Calu3 (cell line): ENCODE results near the gene COASY. TPM values are rescaled to one million over a fixed set of nuclear protein-coding genes. Genes with fewer than 3 reads are reported as not detected.

Experiments
- BruUV-seq: library from RNA; stranded (reverse); fragments of 400-500 nt; replicated peaks from 2 replicates; lab custom pipeline; 2021; lab: Mats Ljungman, UMichigan
- CTCF ChIA-PET: fragments of 300-600 bp; sonication (Branson Sonifier 250); formaldehyde crosslinking; loops from one replicate; lab custom pipeline; 2022; ENCODE audit warnings: antibody characterized with exemption; lab: Charles Lee
- DNase-seq: peaks from one replicate; pipeline ENCODE4 v3.0.0; 2022
- H3K27ac Mint-ChIP-seq: one replicate; pipeline ENCODE4 v1.8.0; 2022; ENCODE audit warnings: mixed read lengths; ENCODE audit not compliant: unreplicated experiment
- H3K27me3 Mint-ChIP-seq: one replicate; pipeline ENCODE4 v1.8.0; 2022; ENCODE audit warnings: mixed read lengths; ENCODE audit not compliant: unreplicated experiment
- H3K36me3 Mint-ChIP-seq: one replicate; pipeline ENCODE4 v1.8.0; 2022; ENCODE audit warnings: mild to moderate bottlenecking, moderate library complexity, mixed read lengths; ENCODE audit not compliant: insufficient read depth, unreplicated experiment
- H3K4me1 Mint-ChIP-seq: one replicate; pipeline ENCODE4 v1.8.0; 2022; ENCODE audit warnings: mild to moderate bottlenecking, low read depth, mixed read lengths; ENCODE audit not compliant: unreplicated experiment
- H3K4me3 Mint-ChIP-seq: one replicate; pipeline ENCODE4 v1.8.0; 2022; ENCODE audit warnings: mild to moderate bottlenecking, low read depth, moderate library complexity, mixed read lengths; ENCODE audit not compliant: unreplicated experiment
- H3K9me3 Mint-ChIP-seq: one replicate; pipeline ENCODE4 v1.8.0; 2022; ENCODE audit warnings: low read depth, mixed read lengths; ENCODE audit not compliant: unreplicated experiment
- intact Hi-C: fragments of 100-400 bp; cut with micrococcal nuclease; formaldehyde crosslinking; loops from one replicate; pipeline ENCODE4 v1.10.0; 2022; ENCODE audit not compliant: unreplicated experiment
- total RNA-seq: library from RNA; stranded (reverse); gene quantifications from 2 replicates; pipeline ENCODE4 v1.2.3, GENCODE V29; 2022
- TF ChIP-seq, protein P1 (sequence below): fragments of 200-600 bp; IDR thresholded peaks from one replicate; pipeline ENCODE4 v1.8.0; 2022; ENCODE audit warnings: antibody characterized with exemption; ENCODE audit not compliant: unreplicated experiment

Gene COASY
- total RNA-seq, 1 experiment from 2014 or later, result 163 TPM

DNA sequence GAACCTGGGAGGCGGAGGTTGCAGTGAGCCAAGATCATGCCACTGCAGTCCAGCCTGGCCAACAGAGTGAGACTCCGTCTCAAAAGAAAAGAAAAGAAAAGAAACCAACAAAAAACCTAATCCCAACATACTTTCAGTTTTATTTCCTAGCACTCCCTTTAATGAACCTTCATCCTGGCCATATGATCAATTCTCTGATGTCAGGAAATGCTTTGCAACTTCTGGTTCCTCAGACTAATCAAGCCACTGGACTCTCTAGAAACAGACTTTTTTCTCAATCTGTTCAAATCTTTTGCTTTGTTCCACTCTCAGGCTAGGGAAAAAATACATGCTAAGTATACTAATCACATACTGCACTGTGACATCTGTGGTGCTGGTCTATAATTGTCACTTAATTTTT is 28.9 kb downstream of the COASY start:
- H3K9me3 Mint-ChIP-seq, result no peaks in the 10 kb centered on the region
- no peaks in the 10 kb centered on the region for H3K4me1 Mint-ChIP-seq
- DNase-seq, result no peak
- CTCF ChIA-PET, result interaction anchor here (0.6 to 0.7 kb wide), 2 partner anchors 56 to 149 kb away, joined by 3 to 5 read pairs; no protein-coding TSS in a partner anchor
- H3K4me3 Mint-ChIP-seq, result no peak overlapping the region
- TF ChIP-seq, protein P1, sequence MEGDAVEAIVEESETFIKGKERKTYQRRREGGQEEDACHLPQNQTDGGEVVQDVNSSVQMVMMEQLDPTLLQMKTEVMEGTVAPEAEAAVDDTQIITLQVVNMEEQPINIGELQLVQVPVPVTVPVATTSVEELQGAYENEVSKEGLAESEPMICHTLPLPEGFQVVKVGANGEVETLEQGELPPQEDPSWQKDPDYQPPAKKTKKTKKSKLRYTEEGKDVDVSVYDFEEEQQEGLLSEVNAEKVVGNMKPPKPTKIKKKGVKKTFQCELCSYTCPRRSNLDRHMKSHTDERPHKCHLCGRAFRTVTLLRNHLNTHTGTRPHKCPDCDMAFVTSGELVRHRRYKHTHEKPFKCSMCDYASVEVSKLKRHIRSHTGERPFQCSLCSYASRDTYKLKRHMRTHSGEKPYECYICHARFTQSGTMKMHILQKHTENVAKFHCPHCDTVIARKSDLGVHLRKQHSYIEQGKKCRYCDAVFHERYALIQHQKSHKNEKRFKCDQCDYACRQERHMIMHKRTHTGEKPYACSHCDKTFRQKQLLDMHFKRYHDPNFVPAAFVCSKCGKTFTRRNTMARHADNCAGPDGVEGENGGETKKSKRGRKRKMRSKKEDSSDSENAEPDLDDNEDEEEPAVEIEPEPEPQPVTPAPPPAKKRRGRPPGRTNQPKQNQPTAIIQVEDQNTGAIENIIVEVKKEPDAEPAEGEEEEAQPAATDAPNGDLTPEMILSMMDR, result no peak
- no peaks in the 10 kb centered on the region for H3K27me3 Mint-ChIP-seq
- no peak overlapping the region for H3K27ac Mint-ChIP-seq
- BruUV-seq, result no TSS peak
- intact Hi-C loops, result no loop called here
- peaks cover 30% of the 10 kb centered on the region for H3K36me3 Mint-ChIP-seq

DNA sequence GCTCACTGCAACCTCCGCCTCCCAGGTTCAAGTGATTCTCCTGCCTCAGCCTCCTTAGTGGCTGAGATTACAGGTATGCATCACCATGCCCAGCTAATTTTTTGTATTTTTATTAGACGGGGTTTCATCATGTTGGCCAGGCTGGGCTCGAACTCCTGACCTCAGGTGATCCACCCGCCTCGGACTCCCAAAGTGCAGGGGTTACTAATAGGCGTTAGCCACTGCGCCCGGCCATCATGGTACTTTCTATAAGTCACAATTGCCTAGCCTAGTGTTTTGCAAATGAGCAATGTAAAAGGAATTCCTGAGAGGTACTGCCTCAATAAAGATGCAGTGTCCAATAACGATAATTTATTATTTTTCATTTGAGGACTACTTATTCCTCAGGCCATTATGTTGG is 29.5 kb downstream of the COASY start:
- H3K36me3 Mint-ChIP-seq, result peaks cover 33% of the 10 kb centered on the region

DNA sequence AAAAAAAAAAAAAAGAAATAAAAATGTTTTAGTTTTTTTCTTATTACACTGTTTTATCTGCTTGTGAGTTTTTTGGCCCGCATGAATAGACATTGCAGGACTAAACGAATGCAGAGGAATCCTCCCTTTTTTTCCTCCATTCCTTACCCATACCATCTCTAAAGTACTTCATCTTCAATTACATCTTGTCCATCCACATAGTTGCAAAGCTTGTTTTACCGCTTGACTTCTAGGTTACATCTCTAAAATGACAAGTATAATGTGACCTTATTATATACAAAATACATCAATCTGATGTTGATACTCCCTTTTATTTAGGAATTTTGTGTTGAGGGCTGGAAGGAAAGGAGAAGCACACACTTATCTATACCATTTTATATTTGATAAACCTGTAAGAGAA is 34.4 kb downstream of the COASY start:
- Mint-ChIP-seq H3K36me3 (peaks cover 20% of the 10 kb centered on the region), H3K9me3 (no peaks in the 10 kb centered on the region), H3K27ac (peak overlapping the region; percentile 38), H3K4me1 (no peaks in the 10 kb centered on the region), H3K27me3 (no peaks in the 10 kb centered on the region), H3K4me3 (no peak overlapping the region)
- intact Hi-C loops, result no loop called here
- TF ChIP-seq, protein P1, result no peak
- DNase-seq, result no peak
- no TSS peak for BruUV-seq
- CTCF ChIA-PET, result interaction anchor here (1.0 kb wide), 1 partner anchor 13 kb away, joined by 8 read pairs; the partner anchor contains the start of genes RETREG3 and TUBG1

More for the DNA sequence above, 29.5 kb downstream of the COASY start:
- H3K9me3 Mint-ChIP-seq, result no peaks in the 10 kb centered on the region
- no peak overlapping the region for H3K4me3 Mint-ChIP-seq
- BruUV-seq, result no TSS peak
- H3K4me1 Mint-ChIP-seq, result no peaks in the 10 kb centered on the region
- intact Hi-C loops, result no loop called here
- CTCF ChIA-PET, result interaction anchor here (0.6 to 0.7 kb wide), 2 partner anchors 57 to 150 kb away, joined by 3 to 5 read pairs; no protein-coding TSS in a partner anchor
- TF ChIP-seq, protein P1, result no peak
- no peak overlapping the region for H3K27ac Mint-ChIP-seq
- DNase-seq, result no peak
- H3K27me3 Mint-ChIP-seq, result no peaks in the 10 kb centered on the region

DNA sequence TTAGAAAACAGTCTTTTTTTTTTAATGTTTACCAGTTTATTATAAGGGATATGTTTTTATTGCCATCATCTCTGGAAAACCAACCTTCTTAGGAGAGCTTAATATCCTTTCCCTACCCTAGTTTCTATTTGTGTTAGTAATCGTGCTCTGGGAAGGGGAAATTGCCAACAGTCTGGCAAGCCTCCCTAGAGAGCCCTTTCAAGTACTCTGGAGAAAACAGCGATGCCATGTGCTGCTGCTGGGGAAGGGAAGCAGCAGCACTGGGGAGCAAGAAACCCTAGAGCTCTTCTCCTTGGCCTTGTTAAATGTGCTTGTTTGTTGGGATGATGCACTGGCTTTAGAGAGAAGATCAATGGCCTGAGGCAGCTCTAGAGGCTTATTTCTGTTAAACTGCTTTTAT is 37.0 kb downstream of the COASY start:
- no peak overlapping the region for H3K4me3 Mint-ChIP-seq
- CTCF ChIA-PET, result no interaction called here
- no peaks in the 10 kb centered on the region for H3K4me1 Mint-ChIP-seq
- BruUV-seq, result no TSS peak
- TF ChIP-seq, protein P1, result no peak
- peaks cover 27% of the 10 kb centered on the region for H3K36me3 Mint-ChIP-seq
- intact Hi-C loops, result no loop called here
- no peak for DNase-seq
- no peaks in the 10 kb centered on the region for H3K9me3 Mint-ChIP-seq
- no peaks in the 10 kb centered on the region for H3K27me3 Mint-ChIP-seq
- no peak overlapping the region for H3K27ac Mint-ChIP-seq
